Stimulated activated CD8-positive, alpha-beta memory T cell treated with anti-CD3 and anti-CD28 coated beads, Interleukin-15, amount 100 ng/mL, for 48 hours (primary cell): ENCODE results near the gene NDOR1.

Experiments
- DNase-seq, 2 donors: peaks; one replicate each; pipeline ENCODE4 v3.0.0-alpha.2; 2020; ENCODE audit warnings: low read depth in 2 of 2

Gene NDOR1

GRCh38 chr9:137167747-137168572 lies 37.5 kb upstream of the NDOR1 start:
- DNase-seq: no peak

GRCh38 chr9:137168573-137168903 lies 37.0 kb upstream of the NDOR1 start:
- DNase-seq: no peak

DNA sequence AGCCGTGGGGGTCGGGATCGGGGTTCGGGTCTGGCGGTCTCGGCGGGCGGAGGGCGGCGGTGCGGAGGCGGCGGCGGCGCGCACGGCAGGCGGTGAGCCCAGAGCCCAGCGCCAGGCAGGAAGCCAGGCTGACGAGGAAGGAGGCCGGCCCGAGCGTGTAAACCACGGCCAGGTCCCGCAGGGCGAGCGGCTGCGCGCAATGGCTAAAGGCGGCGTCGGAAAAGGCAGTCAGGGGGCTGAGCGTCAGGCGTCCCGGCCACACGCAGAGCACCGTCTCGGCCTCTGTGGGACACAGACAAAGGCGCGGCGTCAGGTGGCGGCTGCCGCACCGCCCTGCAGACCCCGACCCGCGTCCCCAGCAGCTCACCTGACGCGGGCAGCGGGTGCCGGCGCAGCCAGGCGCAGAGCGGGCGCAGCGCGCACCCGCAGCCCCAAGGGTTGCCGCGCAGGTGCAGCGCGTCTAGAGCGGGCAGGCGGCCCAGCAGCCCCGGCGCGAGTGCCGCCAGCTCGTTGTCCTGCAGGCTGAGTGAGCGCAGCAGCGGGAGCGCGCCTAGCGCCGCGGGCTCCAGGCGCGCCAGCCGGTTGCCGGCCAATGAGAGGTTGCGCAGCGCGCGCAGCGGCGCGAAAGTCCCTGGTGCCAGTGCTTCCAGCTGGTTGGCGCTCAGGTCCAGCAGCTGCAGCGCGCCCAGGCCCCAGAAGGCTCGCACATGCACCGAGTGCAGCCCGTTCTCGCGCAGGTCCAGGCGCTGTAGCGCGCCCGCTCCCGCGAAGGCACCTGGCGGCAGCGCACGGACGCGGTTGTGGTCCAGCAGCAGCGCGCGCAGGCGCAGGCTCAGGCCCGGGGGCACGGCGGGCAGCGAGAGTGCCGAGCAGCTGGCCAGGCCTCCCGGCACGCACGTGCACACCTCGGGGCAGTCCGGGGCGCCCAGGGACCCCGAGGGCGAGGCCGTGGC lies 36.3 kb upstream of the NDOR1 start:
- no peak for DNase-seq

DNA sequence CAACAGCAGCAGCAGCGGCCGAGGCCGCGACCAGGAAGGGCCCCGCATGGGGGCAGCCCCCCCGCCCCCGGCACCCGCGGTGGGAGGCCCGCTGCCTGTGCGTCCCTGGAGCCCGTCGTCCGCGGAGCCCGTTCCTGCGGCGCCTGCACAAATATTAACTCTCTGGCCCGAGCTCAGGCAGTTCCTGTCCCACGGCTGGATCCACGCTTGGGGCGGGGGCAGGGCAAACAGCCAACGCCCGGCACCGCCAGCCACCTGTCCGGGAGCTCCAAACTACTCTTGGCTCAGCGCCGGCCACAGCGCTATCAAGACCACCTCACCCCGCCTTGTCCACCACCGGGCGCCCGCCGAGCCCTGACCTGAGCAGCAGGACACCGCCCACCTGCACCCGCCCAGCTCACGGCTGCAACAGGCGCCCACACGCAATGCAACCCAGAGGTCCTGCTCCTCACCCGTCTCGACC lies 35.6 kb upstream of the NDOR1 start, which contains the start of gene LRRC26:
TSS of gene LRRC26 (minus strand) at position 156 of the 463 bp plus-strand sequence. CDS start at position 48, 108 bp downstream.
- no peak for DNase-seq

- no peak for DNase-seq
These were observed 34.9 kb upstream of the NDOR1 start for GRCh38 chr9:137170486-137171148.

DNA sequence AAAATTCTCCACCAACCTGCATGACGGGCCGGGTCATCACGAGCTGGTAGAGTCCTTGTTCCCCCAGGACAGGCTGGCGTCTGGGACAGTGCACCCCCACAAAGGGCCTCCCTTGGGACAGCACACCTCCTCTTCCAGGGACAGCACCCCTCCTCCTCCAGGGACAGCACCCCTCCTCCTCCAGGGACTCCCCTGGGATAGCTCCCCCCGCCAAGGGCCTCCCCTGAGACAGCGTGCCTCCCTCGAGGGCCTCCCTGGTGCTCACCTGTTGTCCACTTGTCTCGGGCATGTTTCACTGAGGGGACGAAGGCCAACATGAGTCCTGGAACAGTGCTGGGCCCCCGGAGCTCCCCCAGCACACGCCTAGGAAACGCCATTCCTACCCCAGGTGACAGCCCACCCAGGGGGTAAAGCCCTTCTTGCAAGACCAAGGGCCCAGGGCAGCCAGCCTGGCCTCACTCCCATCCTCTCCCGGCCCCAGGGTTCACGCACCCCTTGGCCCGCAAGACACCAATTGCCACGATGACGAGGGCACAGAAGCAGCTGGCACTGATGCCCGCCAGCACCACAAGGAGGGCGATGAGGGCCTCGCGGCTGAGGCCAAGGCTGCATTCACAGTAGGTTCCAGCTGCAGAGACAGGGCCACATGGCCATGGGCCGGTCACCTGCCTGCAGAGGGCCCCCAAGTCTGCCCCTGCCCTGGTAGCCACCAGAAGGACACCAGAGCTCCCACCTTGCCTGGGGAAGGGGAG lies 34.2 kb upstream of the NDOR1 start:
- no peak for DNase-seq

GRCh38 chr9:137172901-137173795 lies 32.4 kb upstream of the NDOR1 start:
- no peak for DNase-seq

DNA sequence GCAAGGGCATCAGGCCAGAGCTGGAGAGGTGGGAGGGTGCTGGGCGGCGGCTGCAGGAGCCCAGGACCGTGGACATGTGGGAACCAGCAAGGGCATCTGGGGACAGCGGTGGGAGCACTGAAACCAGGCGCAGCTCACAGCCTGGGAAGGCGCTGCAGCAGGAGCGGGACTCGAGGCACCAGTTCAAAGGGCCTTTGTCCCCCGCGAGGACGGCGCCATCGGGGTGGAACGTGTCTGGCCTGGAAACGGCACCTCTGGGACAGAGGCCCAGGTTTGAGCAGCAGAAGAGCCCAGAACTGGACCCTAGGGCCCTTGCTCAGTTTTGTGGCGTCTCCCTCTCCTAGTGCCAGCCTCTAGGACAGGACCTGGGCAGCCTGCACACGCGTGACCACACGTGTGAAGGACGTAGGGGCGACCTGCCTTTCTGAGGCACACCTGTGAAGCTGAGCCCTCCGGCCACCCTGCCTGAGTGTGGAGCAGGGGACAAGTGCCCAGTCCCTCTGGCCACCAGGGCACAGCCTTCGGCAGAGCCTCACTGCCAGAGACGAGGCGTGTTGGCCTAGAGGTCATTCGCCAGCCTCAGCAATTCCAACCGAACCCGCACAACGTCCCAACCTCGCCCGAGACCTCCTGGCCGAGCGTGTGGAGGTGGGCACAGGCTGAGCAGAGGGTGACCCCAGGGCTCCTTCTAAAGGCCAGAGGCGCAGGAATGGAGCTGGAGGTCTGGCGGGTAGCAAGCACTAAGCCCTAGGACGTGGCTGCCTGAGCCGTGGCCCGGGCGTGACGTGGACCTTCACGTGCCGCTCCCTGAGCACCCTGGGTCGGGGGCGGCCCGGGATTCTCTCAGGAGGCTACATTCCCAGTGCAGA lies 31.5 kb upstream of the NDOR1 start:
- DNase-seq: no peak

DNA sequence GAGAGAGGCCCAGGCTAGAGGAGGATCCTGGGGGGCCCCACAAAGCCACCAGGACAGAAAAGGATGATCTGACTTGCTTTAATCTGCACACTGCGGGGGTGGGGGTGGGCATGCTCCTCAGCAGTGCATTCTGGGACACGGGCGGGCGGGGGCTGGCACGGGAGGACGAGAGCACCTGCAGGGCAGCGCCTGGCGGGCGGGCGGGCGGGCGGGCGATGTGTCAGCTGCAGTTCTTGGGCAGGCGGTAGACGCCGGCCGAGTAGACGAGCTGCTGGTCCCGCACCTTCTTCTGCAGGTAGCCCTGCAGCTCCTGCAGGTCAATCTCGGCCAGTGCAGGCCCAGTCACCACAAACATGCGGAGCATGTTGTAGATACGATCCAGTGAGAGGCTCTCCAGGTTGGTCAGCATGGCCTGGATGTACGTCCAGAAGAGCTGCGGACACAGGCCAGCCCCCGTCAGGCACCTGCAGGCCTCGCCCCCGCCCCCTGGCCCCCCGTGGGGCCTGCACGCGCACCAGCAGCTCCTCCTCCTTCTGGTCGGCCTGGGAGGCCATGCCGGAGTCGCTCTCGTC lies 30.7 kb upstream of the NDOR1 start:
- DNase-seq: no peak

DNA sequence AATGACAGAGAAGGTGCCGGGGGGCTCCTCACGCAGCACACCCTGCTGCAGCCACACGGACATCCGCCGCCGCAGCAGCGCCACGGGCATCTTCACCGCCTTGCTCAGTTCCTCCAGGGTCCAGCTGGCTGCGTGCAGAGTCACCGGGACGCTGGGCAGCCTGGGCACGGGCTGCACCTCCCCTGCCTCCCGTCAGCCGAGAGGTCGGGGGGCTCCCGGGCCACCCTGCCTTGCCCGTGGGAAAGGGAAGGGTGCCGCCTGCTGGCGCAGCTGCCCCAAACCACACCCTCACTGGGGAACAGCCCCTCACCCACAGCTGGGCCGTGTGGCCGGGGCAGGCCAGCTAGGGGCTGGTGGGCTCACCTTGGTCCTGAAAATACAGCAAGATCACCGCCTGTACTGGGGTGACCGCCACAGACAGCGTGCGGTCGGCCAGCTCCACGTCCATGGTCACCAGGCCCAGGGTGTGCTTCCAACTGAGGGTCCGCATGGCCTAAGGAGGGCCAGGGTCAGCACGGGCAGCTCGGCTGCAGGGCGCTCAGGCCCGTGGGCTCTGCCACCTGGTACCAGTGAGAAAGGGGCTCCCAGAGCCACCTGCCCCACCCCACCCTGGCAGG lies 30.0 kb upstream of the NDOR1 start:
- no peak for DNase-seq

DNA sequence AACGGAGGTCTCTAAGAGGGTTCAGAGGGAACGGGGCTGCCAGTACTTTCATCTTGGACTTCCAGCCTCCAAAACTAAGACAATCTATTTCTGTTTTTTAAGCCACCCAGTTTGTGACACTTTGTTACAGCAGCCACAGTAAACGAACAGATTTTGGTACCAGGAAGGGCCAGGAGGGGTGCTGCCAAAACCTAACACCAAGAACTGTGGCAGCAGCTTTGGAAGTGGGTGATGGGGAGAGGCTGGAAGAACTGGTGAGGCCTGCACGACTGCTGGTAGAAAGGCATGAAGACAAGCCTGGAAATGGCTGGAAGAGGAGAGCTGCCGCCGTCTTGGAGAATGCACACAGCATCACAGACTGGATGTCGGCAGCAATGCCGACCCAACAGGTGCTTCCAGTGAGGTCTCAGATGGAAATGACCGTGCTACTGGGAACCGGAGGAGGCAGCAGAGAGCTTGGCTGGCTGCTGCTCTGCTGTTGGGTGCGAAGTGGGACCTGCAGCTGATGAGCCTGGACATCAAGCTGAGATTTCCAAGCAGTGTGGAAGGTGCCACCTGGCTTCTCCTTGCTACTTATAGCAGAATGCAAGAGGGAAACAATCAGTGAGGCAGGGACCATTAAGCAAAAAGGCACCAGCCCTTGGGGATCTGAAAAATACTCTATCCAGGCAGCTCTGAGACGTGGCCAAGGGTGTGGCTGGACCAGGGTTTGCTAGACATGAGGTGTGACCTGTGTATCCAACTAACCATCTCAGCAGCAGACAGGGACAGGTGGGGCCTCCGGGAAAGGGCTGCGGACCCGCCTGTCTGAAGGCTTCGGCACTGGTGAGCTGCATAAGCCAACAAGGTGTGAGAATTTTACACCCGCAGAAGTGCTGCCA lies 29.0 kb upstream of the NDOR1 start:
- DNase-seq: no peak

GRCh38 chr9:137178201-137178938 lies 27.1 kb upstream of the NDOR1 start:
- DNase-seq: no peak

- DNase-seq: no peak
These were observed 26.4 kb upstream of the NDOR1 start for GRCh38 chr9:137178939-137179630.

DNA sequence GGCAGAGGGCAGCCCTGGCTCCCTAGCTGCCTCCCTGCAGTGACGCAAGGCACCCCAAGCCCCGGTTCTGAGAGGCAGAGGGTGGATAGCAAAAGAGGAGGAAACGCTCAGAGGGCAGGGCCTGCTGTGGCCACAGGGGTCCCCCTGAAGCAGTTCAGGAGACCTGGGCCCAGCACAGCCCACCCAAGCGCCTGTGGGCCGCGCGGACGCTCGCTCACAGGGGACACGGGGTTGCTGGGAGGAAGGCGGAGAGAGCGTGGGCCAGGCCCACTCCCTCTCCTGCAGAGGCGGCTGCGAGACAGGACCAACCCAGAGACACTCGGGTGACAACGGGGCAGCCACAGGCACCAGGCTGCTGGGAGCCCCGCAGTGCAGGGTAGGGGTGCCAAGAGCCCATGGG lies 25.7 kb upstream of the NDOR1 start:
- no peak for DNase-seq

DNA sequence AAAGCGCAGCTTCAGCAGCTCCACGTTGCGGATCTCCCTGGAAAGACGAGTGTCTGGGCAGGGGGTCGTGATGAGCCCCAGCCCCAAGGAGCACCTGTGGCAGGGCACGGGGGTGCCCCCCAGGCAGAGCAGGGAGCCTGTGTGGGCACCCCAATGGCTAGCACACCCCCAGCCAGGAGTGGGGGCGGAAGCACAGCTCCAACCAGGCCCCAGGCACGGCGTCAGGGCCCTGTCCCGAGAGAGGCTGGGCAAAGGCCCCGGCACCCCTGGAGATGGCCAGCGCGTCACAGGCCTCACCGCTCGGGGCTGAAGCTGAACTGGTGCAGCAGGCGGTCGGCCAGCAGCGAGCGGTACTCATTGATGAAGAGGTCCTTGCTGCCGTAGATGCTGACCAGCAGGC lies 25.0 kb upstream of the NDOR1 start:
- DNase-seq: no peak

DNA sequence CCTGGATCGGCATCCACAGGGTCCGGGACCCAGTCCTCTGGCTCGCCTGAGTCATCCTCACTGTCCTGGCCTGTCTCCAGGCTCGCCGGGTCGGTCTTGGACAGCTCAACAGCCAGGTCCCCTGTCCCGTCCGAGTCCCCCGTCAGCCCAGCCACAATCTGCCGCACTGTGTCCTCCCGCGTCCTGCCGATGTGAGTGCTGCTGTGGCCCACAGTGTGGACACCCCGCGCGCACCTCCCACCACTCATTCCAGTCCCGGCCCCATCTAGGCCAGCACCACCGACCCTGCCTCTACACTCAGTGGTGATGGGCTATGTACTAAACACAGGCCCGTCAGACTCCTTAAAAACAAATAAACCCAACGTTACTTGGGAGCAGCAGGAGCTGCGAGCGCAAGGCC lies 23.8 kb upstream of the NDOR1 start:
- DNase-seq: no peak
